Measurements from ENCODE around the gene PPT1. TPM values are rescaled to one million over a fixed set of nuclear protein-coding genes. Genes with fewer than 3 reads are reported as not detected.

The PPT1 gene
- total and polyA plus RNA-seq, 3 donors from 2014 or later, result 67.0 to 112 (median 82.9) TPM

GRCh38 chr1:40102896-40103295, 5.8 kb upstream of the PPT1 start:
- no peak for TF ChIP-seq CTCF (IDR thresholded peaks at IDR 0.05)
- no peak for TF ChIP-seq POLR2A (IDR thresholded peaks at IDR 0.05)
- no peaks in the 10 kb centered on the region for H3K36me3 ChIP-seq (ENCODE audit: low read depth, missing control alignments)
- WGBS, 2 donors, result 89% methylated on average over 3 of the region's 3 CpGs

GRCh38 chr1:40102038-40102437, 5.0 kb upstream of the PPT1 start:
- 78 to 83% methylated on average over 1 of the region's 1 CpG for WGBS, 2 donors
- intact Hi-C loops (cut with DNase I; ENCODE audit: low total_unique reads), result no loop called here
- no peaks in the 10 kb centered on the region for H3K36me3 ChIP-seq (ENCODE audit: low read depth, missing control alignments)

More at GRCh38 chr1:40102896-40103295, 5.8 kb upstream of the PPT1 start:
- intact Hi-C loops (cut with DNase I; ENCODE audit: low total_unique reads), result no loop called here
- DNase-seq, result no peak
- no peak overlapping the region for H3K4me3 ChIP-seq
- H3K27ac ChIP-seq, result no peak overlapping the region
- H3K4me1 ChIP-seq, result no peaks in the 10 kb centered on the region
- H3K9me3 ChIP-seq, result no peaks in the 10 kb centered on the region
- H3K27me3 ChIP-seq, result no peaks in the 10 kb centered on the region

GRCh38 chr1:40096646-40096976, 441 bp downstream of the PPT1 start:
- peak overlapping the region; percentile 62 to 68 for H3K27ac ChIP-seq
- WGBS, 2 donors, result 10 to 12% methylated on average over 9 of the region's 9 CpGs

More at GRCh38 chr1:40102038-40102437, 5.0 kb upstream of the PPT1 start:
- Histone ChIP-seq H3K4me3 (no peak overlapping the region), H3K27ac (no peak overlapping the region), H3K4me1 (no peaks in the 10 kb centered on the region), H3K9me3 (no peaks in the 10 kb centered on the region), H3K27me3 (no peaks in the 10 kb centered on the region)
- TF ChIP-seq POLR2A (IDR thresholded peaks at IDR 0.05) (no peak), CTCF (IDR thresholded peaks at IDR 0.05) (no peak)
- no peak for DNase-seq

GRCh38 chr1:40095806-40096205, 1.2 kb downstream of the PPT1 start:
- no peak for DNase-seq
- Histone ChIP-seq H3K27ac (no peak overlapping the region), H3K9me3 (no peaks in the 10 kb centered on the region), H3K4me3 (no peak overlapping the region), H3K4me1 (no peaks in the 10 kb centered on the region), H3K27me3 (no peaks in the 10 kb centered on the region), H3K36me3 (ENCODE audit: low read depth, missing control alignments) (no peaks in the 10 kb centered on the region)
- 81 to 94% methylated on average over 3 of the region's 3 CpGs for WGBS, 2 donors
- TF ChIP-seq CTCF (IDR thresholded peaks at IDR 0.05) (no peak), POLR2A (IDR thresholded peaks at IDR 0.05) (no peak)
- intact Hi-C loops (cut with DNase I; ENCODE audit: low total_unique reads), result no loop called here

More at GRCh38 chr1:40096646-40096976, 441 bp downstream of the PPT1 start:
- Histone ChIP-seq H3K4me3 (peak overlapping the region; percentile 63 to 80), H3K36me3 (ENCODE audit: low read depth, missing control alignments) (no peaks in the 10 kb centered on the region), H3K27me3 (no peaks in the 10 kb centered on the region), H3K4me1 (no peaks in the 10 kb centered on the region), H3K9me3 (no peaks in the 10 kb centered on the region)
- TF ChIP-seq POLR2A (IDR thresholded peaks at IDR 0.05), result no peak
- TF ChIP-seq CTCF (IDR thresholded peaks at IDR 0.05), result no peak
- no peak for DNase-seq
- intact Hi-C loops (cut with DNase I; ENCODE audit: low total_unique reads), result no loop called here

- Histone ChIP-seq H3K27ac (no peak overlapping the region), H3K4me1 (no peaks in the 10 kb centered on the region), H3K9me3 (no peaks in the 10 kb centered on the region), H3K4me3 (no peak overlapping the region), H3K36me3 (ENCODE audit: low read depth, missing control alignments) (no peaks in the 10 kb centered on the region), H3K27me3 (no peaks in the 10 kb centered on the region)
- WGBS, 2 donors, result 62 to 72% methylated on average over 4 of the region's 4 CpGs
- TF ChIP-seq POLR2A (IDR thresholded peaks at IDR 0.05) (no peak), CTCF (IDR thresholded peaks at IDR 0.05) (no peak)
- intact Hi-C loops (cut with DNase I; ENCODE audit: low total_unique reads), result no loop called here
- DNase-seq, result no peak
Measured at GRCh38 chr1:40094466-40095110, 2.5 kb downstream of the PPT1 start.

Data from testis (tissue), 3 donors.